ENCODE data around the gene ZNF219.

DNA sequence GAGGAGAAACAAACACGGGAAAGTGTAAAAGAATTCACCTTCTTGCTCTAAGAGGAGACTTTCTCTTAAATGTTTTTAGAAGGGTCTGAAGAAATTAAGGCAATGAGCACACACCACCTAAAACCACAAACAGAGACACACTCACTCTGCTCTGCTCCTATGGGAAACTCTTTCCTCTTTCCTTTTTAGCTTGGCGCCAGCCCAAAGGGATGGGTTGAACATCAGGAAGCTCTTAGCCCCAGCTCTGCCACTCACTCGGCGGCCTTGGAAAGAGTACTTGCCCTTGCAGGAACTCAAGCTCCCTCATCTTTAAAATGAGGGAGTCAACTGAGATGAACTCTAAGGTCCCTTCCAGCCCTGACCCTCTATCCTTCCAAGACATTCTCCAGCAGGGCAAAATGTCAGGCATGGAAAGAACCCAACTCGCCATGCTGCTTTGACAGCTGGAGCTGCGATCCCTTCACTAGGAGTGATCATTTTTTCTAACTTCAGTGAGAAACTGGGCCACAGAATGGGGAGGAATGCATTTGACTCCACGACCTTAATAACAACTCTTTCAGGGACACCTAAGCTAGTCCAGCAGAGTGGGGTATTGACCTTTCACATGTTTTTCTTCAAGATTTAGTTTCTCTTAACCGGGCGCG lies 41.8 kb downstream of the ZNF219 start:
- TF ChIP-seq GATA2 (IDR thresholded peaks at IDR 0.05; ENCODE audit: low read depth, low read length): no peak
- no peak for TF ChIP-seq GATA3 (IDR thresholded peaks at IDR 0.05; ENCODE audit: low read depth, low read length)

All from SH-SY5Y (cell line).